GF-D8 (cell line): ENCODE measurements around the gene KCNK3.
"Not testable (repeated sequence)": the region's sequence is repeated elsewhere in the genome, so short reads cannot be mapped to it uniquely, and the experiment has no call there.

Source experiments
- DNase-seq: peaks from one replicate; lab custom pipeline; 2025; lab: John Stamatoyannopoulos, UW

The KCNK3 gene

GRCh38 chr2:26730549-26731344 is 38.2 kb downstream of the KCNK3 start:
- no peak for DNase-seq

GRCh38 chr2:26731714-26732113 is 39.2 kb downstream of the KCNK3 start:
- no peak for DNase-seq

- no peak for DNase-seq
Measured at GRCh38 chr2:26732446-26732845, 39.9 kb downstream of the KCNK3 start.

GRCh38 chr2:26733413-26733812 is 40.9 kb downstream of the KCNK3 start:
- no peak for DNase-seq

GRCh38 chr2:26735097-26735496 is 42.6 kb downstream of the KCNK3 start:
- no peak for DNase-seq

- no peak for DNase-seq
Measured at GRCh38 chr2:26735883-26736588, 43.5 kb downstream of the KCNK3 start.

GRCh38 chr2:26737221-26737620 is 44.7 kb downstream of the KCNK3 start:
- DNase-seq: no peak

- no peak for DNase-seq
Measured at GRCh38 chr2:26738481-26738880, 46.0 kb downstream of the KCNK3 start.

GRCh38 chr2:26739514-26739913 is 47.0 kb downstream of the KCNK3 start:
- no peak for DNase-seq

- no peak for DNase-seq
Measured at GRCh38 chr2:26740346-26740745, 47.8 kb downstream of the KCNK3 start.

- no peak for DNase-seq
Measured at GRCh38 chr2:26740890-26741302, 48.4 kb downstream of the KCNK3 start.

- DNase-seq: no peak
Measured at GRCh38 chr2:26742048-26742770, 49.7 kb downstream of the KCNK3 start.

GRCh38 chr2:26743852-26744251 is 51.3 kb downstream of the KCNK3 start:
- no peak for DNase-seq

- DNase-seq: no peak
Measured at GRCh38 chr2:26744953-26745352, 52.4 kb downstream of the KCNK3 start.

- no peak for DNase-seq
Measured at GRCh38 chr2:26745609-26746327, 53.2 kb downstream of the KCNK3 start.

- no peak for DNase-seq
Measured at GRCh38 chr2:26746934-26747333, 54.4 kb downstream of the KCNK3 start.

GRCh38 chr2:26749787-26750420 is 57.4 kb downstream of the KCNK3 start:
- DNase-seq: not testable (repeated sequence)

GRCh38 chr2:26750467-26750866 is 57.9 kb downstream of the KCNK3 start:
- not testable (repeated sequence) for DNase-seq

GRCh38 chr2:26752656-26753055 is 60.1 kb downstream of the KCNK3 start:
- no peak for DNase-seq

GRCh38 chr2:26754539-26754938 is 62.0 kb downstream of the KCNK3 start:
- no peak for DNase-seq

- DNase-seq: peak; percentile 72
Measured at GRCh38 chr2:26754972-26755670, 62.6 kb downstream of the KCNK3 start.
